GM12865 (cell line): ENCODE data around the gene IL21R.

ENCODE experiments used
- DNase-seq: peaks from one replicate; pipeline ENCODE4 v3.0.0; 2010; ENCODE audit warnings: low read depth
- H3K4me3 ChIP-seq: 2 replicates; pipeline ENCODE4 v1.5.1; 2011; ENCODE audit warnings: mild to moderate bottlenecking, low read depth, low read length, control low read depth
- TF ChIP-seq, protein P1 (sequence below): IDR thresholded peaks from 2 replicates; pipeline ENCODE4 v1.5.1; 2011; ENCODE audit warnings: low read length, control low read depth, low read depth, inconsistent platforms; ENCODE audit not compliant: insufficient read depth; ENCODE audit errors: missing control alignments

The IL21R gene

DNA sequence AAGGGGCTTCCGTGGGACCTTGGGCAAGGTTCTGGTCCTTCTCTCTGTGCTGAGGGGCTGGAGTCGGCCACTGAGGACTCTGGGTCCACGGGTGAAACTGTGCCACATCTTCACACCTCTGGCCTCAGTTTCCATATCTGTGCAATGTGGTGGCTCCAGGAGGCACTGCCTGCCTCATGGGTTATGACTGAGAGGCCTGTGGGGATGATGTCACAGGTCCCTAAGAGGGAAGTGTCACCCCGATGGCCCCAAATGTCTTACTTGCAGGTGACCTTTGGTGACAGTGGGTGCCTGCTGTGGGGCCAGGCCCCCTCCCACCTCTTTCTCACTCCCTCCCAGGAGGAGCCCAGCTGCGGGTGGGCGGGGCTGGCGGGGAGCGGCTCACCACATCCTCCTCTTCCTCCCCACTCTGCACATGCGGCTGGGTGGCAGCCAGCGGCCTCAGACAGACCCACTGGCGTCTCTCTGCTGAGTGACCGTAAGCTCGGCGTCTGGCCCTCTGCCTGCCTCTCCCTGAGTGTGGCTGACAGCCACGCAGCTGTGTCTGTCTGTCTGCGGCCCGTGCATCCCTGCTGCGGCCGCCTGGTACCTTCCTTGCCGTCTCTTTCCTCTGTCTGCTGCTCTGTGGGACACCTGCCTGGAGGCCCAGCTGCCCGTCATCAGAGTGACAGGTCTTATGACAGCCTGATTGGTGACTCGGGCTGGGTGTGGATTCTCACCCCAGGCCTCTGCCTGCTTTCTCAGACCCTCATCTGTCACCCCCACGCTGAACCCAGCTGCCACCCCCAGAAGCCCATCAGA lies at the start of gene IL21R:
Gene IL21R (plus strand): TSS at position 407 of the 801 bp plus-strand sequence. CDS start 27,898 bp downstream, outside the sequence.
- H3K4me3 ChIP-seq: peak within 1 kb of the TSS; percentile 89
- DNase-seq: peak; percentile 94
- TF ChIP-seq, protein P1, sequence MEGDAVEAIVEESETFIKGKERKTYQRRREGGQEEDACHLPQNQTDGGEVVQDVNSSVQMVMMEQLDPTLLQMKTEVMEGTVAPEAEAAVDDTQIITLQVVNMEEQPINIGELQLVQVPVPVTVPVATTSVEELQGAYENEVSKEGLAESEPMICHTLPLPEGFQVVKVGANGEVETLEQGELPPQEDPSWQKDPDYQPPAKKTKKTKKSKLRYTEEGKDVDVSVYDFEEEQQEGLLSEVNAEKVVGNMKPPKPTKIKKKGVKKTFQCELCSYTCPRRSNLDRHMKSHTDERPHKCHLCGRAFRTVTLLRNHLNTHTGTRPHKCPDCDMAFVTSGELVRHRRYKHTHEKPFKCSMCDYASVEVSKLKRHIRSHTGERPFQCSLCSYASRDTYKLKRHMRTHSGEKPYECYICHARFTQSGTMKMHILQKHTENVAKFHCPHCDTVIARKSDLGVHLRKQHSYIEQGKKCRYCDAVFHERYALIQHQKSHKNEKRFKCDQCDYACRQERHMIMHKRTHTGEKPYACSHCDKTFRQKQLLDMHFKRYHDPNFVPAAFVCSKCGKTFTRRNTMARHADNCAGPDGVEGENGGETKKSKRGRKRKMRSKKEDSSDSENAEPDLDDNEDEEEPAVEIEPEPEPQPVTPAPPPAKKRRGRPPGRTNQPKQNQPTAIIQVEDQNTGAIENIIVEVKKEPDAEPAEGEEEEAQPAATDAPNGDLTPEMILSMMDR: no peak

DNA sequence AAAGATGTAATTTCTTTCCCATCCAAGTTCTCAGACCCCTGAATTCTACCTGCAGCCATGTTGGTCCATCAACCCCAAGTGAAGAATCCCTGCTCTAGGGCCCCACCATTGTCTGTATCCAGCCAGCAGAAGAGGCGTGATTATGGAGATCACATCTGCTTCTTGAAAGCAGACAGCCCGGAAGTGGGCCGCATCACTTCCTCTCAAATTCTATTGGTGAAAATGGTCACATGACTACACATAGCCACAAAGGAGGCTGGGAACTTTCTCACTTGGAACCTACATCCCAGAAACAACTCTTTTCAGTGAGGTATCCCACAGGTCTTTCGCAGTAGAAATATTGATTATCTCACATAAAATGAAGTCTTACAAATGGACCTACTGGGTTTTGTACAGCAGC lies 48.1 kb upstream of the IL21R start:
- H3K4me3 ChIP-seq: no peak overlapping the region
- DNase-seq: no peak
- TF ChIP-seq, protein P1: no peak

DNA sequence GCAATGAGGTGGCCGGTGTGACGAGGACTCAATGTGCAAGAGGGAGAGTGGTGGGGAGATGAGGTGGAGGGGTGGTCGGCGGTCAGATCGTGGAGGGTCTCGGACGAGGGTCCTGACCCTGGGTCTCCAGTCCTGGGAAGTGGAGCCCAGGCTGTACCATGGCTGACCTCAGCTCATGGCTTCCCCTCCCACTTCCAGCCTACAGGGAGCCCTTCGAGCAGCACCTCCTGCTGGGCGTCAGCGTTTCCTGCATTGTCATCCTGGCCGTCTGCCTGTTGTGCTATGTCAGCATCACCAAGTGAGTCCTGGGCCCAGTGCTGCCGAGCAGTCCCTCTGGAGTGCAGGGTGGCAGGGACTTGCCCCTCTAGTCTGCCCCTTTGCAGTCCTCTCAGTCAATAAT lies 46.4 kb upstream of the IL21R start:
- no peak overlapping the region for H3K4me3 ChIP-seq
- peak; percentile 47 for DNase-seq
- TF ChIP-seq, protein P1: peak; percentile 25

DNA sequence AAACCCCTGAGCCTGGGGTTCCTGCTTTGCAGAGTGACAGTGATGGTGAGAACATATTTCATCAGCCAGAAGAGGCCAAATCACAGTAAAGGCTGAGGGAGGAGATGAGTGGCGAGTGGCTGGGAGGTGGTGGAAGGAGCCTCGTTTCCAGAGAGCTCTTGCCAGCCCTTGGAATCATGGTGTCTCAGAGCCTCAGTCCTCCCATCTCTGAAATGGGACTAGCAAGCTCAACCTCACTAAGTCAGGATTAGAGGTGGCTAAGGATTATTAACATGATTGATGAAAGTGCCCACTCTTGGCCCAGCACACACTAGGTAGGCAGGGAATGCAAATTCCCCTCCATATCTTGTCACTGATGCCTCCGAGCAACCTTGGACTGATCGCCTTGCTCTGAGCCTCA lies 45.2 kb upstream of the IL21R start:
- TF ChIP-seq, protein P1: no peak
- H3K4me3 ChIP-seq: no peak overlapping the region
- no peak for DNase-seq

DNA sequence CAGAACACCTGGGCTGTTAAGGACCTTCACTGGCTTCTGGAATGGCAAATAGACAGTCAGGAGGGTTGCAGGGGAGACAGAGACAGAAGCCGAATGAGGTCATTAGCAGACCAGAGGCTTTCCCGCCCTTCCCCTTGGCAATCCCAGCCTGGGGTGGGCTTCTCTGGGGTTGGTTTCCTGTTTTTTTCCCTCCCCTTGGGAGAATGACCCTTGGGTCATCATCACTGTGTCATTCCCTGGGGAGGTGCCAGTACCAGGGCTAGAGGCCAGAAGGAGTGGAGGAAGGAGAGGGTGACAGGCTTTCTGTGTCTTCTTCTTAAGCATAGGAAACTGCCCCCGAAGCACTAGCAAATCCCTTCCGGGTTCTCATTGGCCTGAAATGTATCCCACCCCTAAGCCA lies 42.9 kb upstream of the IL21R start:
- no peak for DNase-seq
- TF ChIP-seq, protein P1: no peak
- no peak overlapping the region for H3K4me3 ChIP-seq

DNA sequence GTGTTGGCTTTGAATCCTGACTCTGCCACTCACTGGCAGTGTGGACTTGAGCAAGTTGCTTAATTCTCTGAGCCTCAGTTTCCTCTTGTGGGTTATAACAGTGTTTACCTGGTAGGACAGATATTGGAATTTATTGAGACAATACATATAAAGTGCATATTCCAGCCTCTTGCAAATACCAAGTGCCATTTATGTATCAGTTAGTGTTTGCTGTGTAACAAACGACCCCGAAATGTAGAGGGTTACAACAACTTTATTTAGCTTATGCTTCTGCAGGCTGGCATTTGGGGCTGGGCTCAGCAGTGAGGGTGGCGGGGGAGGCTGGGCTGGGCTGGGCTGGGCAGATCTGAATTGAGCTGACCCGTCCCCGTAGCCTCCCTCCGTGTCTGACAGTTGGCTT lies 42.4 kb upstream of the IL21R start:
- no peak overlapping the region for H3K4me3 ChIP-seq
- DNase-seq: no peak
- TF ChIP-seq, protein P1: no peak

DNA sequence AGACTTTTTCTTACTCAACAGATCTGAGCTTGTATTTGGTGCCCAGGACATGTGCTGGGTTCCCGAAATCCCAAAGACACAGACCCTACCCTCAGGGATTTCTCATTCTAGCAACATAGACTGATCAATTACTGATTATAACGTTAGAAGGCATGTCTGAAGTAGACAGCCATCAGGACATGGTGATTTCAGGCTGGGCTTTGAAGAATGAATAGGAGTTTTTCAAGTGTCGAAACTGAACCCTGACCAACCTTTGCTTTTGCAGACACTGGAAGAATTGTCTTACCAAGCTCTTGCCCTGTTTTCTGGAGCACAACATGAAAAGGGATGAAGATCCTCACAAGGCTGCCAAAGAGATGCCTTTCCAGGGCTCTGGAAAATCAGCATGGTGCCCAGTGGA lies 40.0 kb upstream of the IL21R start:
- TF ChIP-seq, protein P1: no peak
- H3K4me3 ChIP-seq: no peak overlapping the region
- no peak for DNase-seq
